Measurements from ENCODE around the gene ZNF175. TPM values are rescaled to one million over a fixed set of nuclear protein-coding genes. Genes with fewer than 3 reads are reported as not detected.

The ZNF175 gene
- total and polyA plus RNA-seq, 9 of the 15 experiments (the other 6 are each of a cell fraction or from before 2014, with no cell fraction given), result 3.7 to 37.9 (median 14.0) TPM

- TF ChIP-seq FIP1L1 (IDR thresholded peaks at IDR 0.05; ENCODE audit: low read depth, low read length, poor library complexity, severe bottlenecking), result no peak
- no peak; the same call in 1 of the 2 replicates for TF ChIP-seq HINFP (tag; conservative IDR thresholded peaks at IDR 0.05; ENCODE audit: low read depth)
- peak; percentile 100 for TF ChIP-seq REST (IDR thresholded peaks at IDR 0.05; ENCODE audit: borderline replicate concordance)
- peak; percentile 99 for TF ChIP-seq REST (CRISPR knock-in tag; IDR thresholded peaks at IDR 0.05; ENCODE audit: low read depth)
- TF ChIP-seq ZNF696 (CRISPR knock-in tag; conservative IDR thresholded peaks at IDR 0.05), result no peak
- no peak for TF ChIP-seq XRCC4 (IDR thresholded peaks at IDR 0.05; ENCODE audit: extremely low read depth, insufficient read depth, insufficient read length)
- TF ChIP-seq ZC3H4 (CRISPR knock-in tag; IDR thresholded peaks at IDR 0.05; ENCODE audit: borderline replicate concordance), result no peak
- no peak for TF ChIP-seq CBFB (CRISPR knock-in tag; IDR thresholded peaks at IDR 0.05)
- 0 out of 4 replicates have a peak, but pooled peaks of 1 of the 2 experiments have one; percentile 54 for TF ChIP-seq MLX (CRISPR knock-in tag; conservative IDR thresholded peaks at IDR 0.05)
- TF ChIP-seq U2AF1 (optimal IDR thresholded peaks at IDR 0.05; ENCODE audit: low read depth, low read length), result no peak
- no peak for TF ChIP-seq SAP30 (IDR thresholded peaks at IDR 0.05; ENCODE audit: borderline replicate concordance, insufficient read depth, low read depth, low read length, poor library complexity, severe bottlenecking)
- 0 out of 2 replicates have a peak, but pooled peaks have one; percentile 32 for TF ChIP-seq ZNF740 (CRISPR knock-in tag; IDR thresholded peaks at IDR 0.05)
- no peak for TF ChIP-seq ZNF740 (tag; IDR thresholded peaks at IDR 0.05)
- no peak for TF ChIP-seq ZNF780A (CRISPR knock-in tag; IDR thresholded peaks at IDR 0.05)
- TF ChIP-seq ZNF75A (CRISPR knock-in tag; IDR thresholded peaks at IDR 0.05), result no peak
- no peak for TF ChIP-seq HNRNPH1 (optimal IDR thresholded peaks at IDR 0.05; ENCODE audit: low read depth, low read length)
Observed at GRCh38 chr19:51607920-51608562, 37.0 kb downstream of the ZNF175 start (continued).

Measured in K562 (cell line).